HCT116 (cell line): Measurements from ENCODE around the gene RAB31. TPM values are rescaled to one million over a fixed set of nuclear protein-coding genes. Genes with fewer than 3 reads are reported as not detected.

Experiments used
- ATAC-seq: fragments of 200-7000 bp; cut with Tn5 transposase; 2 replicates; pipeline ENCODE4 v1.9.1; 2020; ENCODE audit warnings: mild to moderate bottlenecking, moderate library complexity
- BruUV-seq: library from RNA; stranded (reverse); fragments of 400-500 nt; replicated peaks from 2 replicates; lab custom pipeline; 2021; lab: Mats Ljungman, UMichigan
- CTCF ChIA-PET: fragments of 300-600 bp; sonication (Branson Sonifier 250); formaldehyde crosslinking; loops from one replicate; lab custom pipeline; 2021; ENCODE audit warnings: antibody characterized with exemption; lab: Charles Lee
- POLR2A ChIA-PET: fragments of 300-600, 350-600 bp; sonication (Branson Sonifier 250); formaldehyde crosslinking; loops from one replicate; lab custom pipeline; 2021; ENCODE audit warnings: antibody characterized with exemption; lab: Charles Lee
- RAD21 ChIA-PET, 2 experiments: fragments of 300-600 bp; sonication (Branson Sonifier 250); formaldehyde crosslinking; loops; one replicate each; lab custom pipeline; 2023; ENCODE audit warnings: low total read pairs in 2 of 2; ENCODE audit not compliant: uncharacterized antibody in 2 of 2, unreplicated experiment in 2 of 2, low non-redundant PET in 1 of 2; lab: Charles Lee
- DNase-seq: peaks from one replicate; pipeline ENCODE4 v3.0.0-alpha.2; 2010; ENCODE audit warnings: low read depth, low spot score
- H2AFZ ChIP-seq: fragments of 200-600 bp; shearing (Covaris generic), sonication (generic); 2 replicates; pipeline ENCODE4 v1.6.1; 2017; ENCODE audit warnings: low read depth, mixed run types, mixed read lengths, antibody characterized with exemption, low read length; ENCODE audit not compliant: poor library complexity, severe bottlenecking
- H3K27ac ChIP-seq: 2 replicates; pipeline ENCODE4 v1.5.1; 2012; ENCODE audit warnings: low read depth, low read length
- H3K27me3 ChIP-seq: fragments of 200-600 bp; sonication (generic); 2 replicates; pipeline ENCODE4 v1.6.1; 2016; ENCODE audit warnings: mixed run types, low read length, mixed read lengths; ENCODE audit not compliant: insufficient read depth
- H3K36me3 ChIP-seq, 2 experiments: fragments of 200-500 bp in 1 of 2; fragments of 200-600 bp in 1 of 2; sonication (Bioruptor generic) in 1 of 2; sonication (generic) in 1 of 2; 2 replicates each; pipeline versions ENCODE4 v1.5.1 to v1.6.1; 2014 to 2016; ENCODE audit warnings: low read length in 2 of 2, inconsistent platforms in 1 of 2, mixed read lengths in 1 of 2, mixed run types in 1 of 2; ENCODE audit not compliant: insufficient read depth in 2 of 2, control insufficient read depth in 1 of 2
- H3K4me1 ChIP-seq, 2 experiments: fragments of 200-600 bp in 1 of 2; sonication (generic) in 1 of 2; 2 replicates each; pipeline versions ENCODE4 v1.5.1 to v1.6.1; 2012 to 2017; ENCODE audit warnings: low read length in 2 of 2, inconsistent platforms in 1 of 2, mild to moderate bottlenecking in 1 of 2, mixed read lengths in 1 of 2, mixed run types in 1 of 2, moderate library complexity in 1 of 2; ENCODE audit not compliant: insufficient read depth in 2 of 2, control insufficient read depth in 1 of 2
- H3K4me2 ChIP-seq: fragments of 200-600 bp; sonication (generic); 2 replicates; pipeline ENCODE4 v1.6.1; 2017; ENCODE audit warnings: mixed run types, low read length, mixed read lengths
- H3K4me3 ChIP-seq, 2 experiments: fragments of 200-600 bp in 1 of 2; sonication (generic) in 1 of 2; replicated peaks in 1 of 2; 2 replicates each; pipeline ENCODE4 v1.5.1; 2011 to 2016; ENCODE audit warnings: low read length in 2 of 2, control low read depth in 1 of 2, low read depth in 1 of 2, mild to moderate bottlenecking in 1 of 2, mixed read lengths in 1 of 2, mixed run types in 1 of 2
- H3K79me2 ChIP-seq: fragments of 200-600 bp; sonication (generic); 2 replicates; pipeline ENCODE4 v1.6.1; 2017; ENCODE audit warnings: mild to moderate bottlenecking, mixed run types, low read length, moderate library complexity, mixed read lengths; ENCODE audit not compliant: insufficient read depth
- H3K9ac ChIP-seq: fragments of 200-600 bp; sonication (generic); 2 replicates; pipeline ENCODE4 v1.6.1; 2016; ENCODE audit warnings: low read length, mixed read lengths
- H3K9me2 ChIP-seq: fragments of 200-600 bp; sonication (generic), shearing (Covaris generic); 2 replicates; pipeline ENCODE4 v1.6.1; 2017; ENCODE audit warnings: mixed run types, mild to moderate bottlenecking, moderate library complexity; ENCODE audit not compliant: insufficient read depth
- H3K9me3 ChIP-seq, 2 experiments: fragments of 200-500 bp in 1 of 2; fragments of 200-600 bp in 1 of 2; sonication (Bioruptor generic) in 1 of 2; sonication (generic) in 1 of 2; 2 replicates each; pipeline ENCODE4 v1.6.1; 2014 to 2017; ENCODE audit warnings: low read length in 2 of 2, mixed read lengths in 2 of 2, inconsistent platforms in 1 of 2, low read depth in 1 of 2, mild to moderate bottlenecking in 1 of 2, mixed run types in 1 of 2, moderate library complexity in 1 of 2; ENCODE audit not compliant: control insufficient read depth in 1 of 2, insufficient read depth in 1 of 2
- H4K20me1 ChIP-seq: fragments of 200-600 bp; sonication (generic), shearing (Covaris generic); 2 replicates; pipeline ENCODE4 v1.6.1; 2017; ENCODE audit warnings: mixed run types, mild to moderate bottlenecking, moderate library complexity; ENCODE audit not compliant: insufficient read depth
- CBX3 ChIP-seq: IDR thresholded peaks from 2 replicates; pipeline ENCODE4 v1.6.1; 2012; ENCODE audit warnings: low read depth
- EGR1 ChIP-seq: IDR thresholded peaks from 2 replicates; pipeline ENCODE4 v1.6.1; 2012; ENCODE audit warnings: low read depth
- ELF1 ChIP-seq: IDR thresholded peaks from 2 replicates; pipeline ENCODE4 v1.6.1; 2012; ENCODE audit warnings: low read depth, borderline replicate concordance
- EZH2 ChIP-seq: fragments of 200-600 bp; sonication (generic); IDR thresholded peaks from 2 replicates; pipeline ENCODE4 v1.6.1; 2017; ENCODE audit warnings: antibody characterized with exemption, mixed run types
- JUND ChIP-seq: IDR thresholded peaks from 2 replicates; pipeline ENCODE4 v1.6.1; 2012
- POLR2A ChIP-seq: IDR thresholded peaks from 2 replicates; pipeline ENCODE4 v1.7.0; 2011; ENCODE audit warnings: borderline replicate concordance; ENCODE audit not compliant: insufficient read depth, insufficient read length; ENCODE audit errors: extremely low read depth
- POLR2AphosphoS5 ChIP-seq: IDR thresholded peaks from 2 replicates; pipeline ENCODE4 v1.6.1; 2011; ENCODE audit warnings: mild to moderate bottlenecking, low read depth, low read length, moderate library complexity
- RAD21 ChIP-seq: IDR thresholded peaks from 2 replicates; pipeline ENCODE4 v1.6.1; 2012; ENCODE audit warnings: low read depth, mild to moderate bottlenecking
- SIN3A ChIP-seq: IDR thresholded peaks from 2 replicates; pipeline ENCODE4 v1.6.1; 2012; ENCODE audit warnings: low read depth
- SP1 ChIP-seq: IDR thresholded peaks from 2 replicates; pipeline ENCODE4 v1.6.1; 2012; ENCODE audit warnings: low read depth
- SRF ChIP-seq: IDR thresholded peaks from 2 replicates; pipeline ENCODE4 v1.6.1; 2012; ENCODE audit warnings: low read depth
- TCF7L2 ChIP-seq: IDR thresholded peaks from 2 replicates; pipeline ENCODE4 v1.7.0; 2011; ENCODE audit warnings: borderline replicate concordance, inconsistent platforms; ENCODE audit not compliant: insufficient read depth, insufficient read length; ENCODE audit errors: extremely low read depth
- ZFX ChIP-seq: fragments of 450-650 bp; IDR thresholded peaks from 2 replicates; pipeline ENCODE4 v1.6.1; 2017
- intact Hi-C: fragments of 100-400 bp; cut with micrococcal nuclease; formaldehyde crosslinking; loops from 2 replicates; pipeline ENCODE4 v1.10.0; 2022
- total RNA-seq: library from RNA; stranded (reverse); gene quantifications from one replicate; pipeline ENCODE4 v1.2.1, GENCODE V29; 2021; ENCODE audit not compliant: unreplicated experiment
- TF ChIP-seq, protein P1 (sequence below): IDR thresholded peaks from 2 replicates; pipeline ENCODE4 v1.6.1; 2012
- TF ChIP-seq, protein P2 (sequence below): IDR thresholded peaks from 2 replicates; pipeline ENCODE4 v1.6.1; 2012; ENCODE audit warnings: low read depth
- TF ChIP-seq, protein P3 (sequence below), 3 experiments: fragments of 200-600 bp in 1 of 3; sonication (generic) in 1 of 3; IDR thresholded peaks in 2 of 3; conservative IDR thresholded peaks in 1 of 3; 2 replicates each; pipeline ENCODE4 v1.5.1; 2012 to 2017; ENCODE audit warnings: low read depth in 2 of 3, low read length in 2 of 3, antibody characterized with exemption in 1 of 3, borderline replicate concordance in 1 of 3, control low read depth in 1 of 3, mild to moderate bottlenecking in 1 of 3, mixed read lengths in 1 of 3, mixed run types in 1 of 3, moderate library complexity in 1 of 3; ENCODE audit not compliant: insufficient read depth in 1 of 3
- TF ChIP-seq, protein P4 (sequence below): IDR thresholded peaks from 2 replicates; pipeline ENCODE4 v1.6.1; 2012
- TF ChIP-seq, protein P5 (sequence below): IDR thresholded peaks from 2 replicates; pipeline ENCODE4 v1.6.1; 2011; ENCODE audit warnings: mild to moderate bottlenecking, low read length, moderate library complexity; ENCODE audit not compliant: insufficient replicate concordance; ENCODE audit errors: extremely low read depth

RAB31 gene
- total RNA-seq, 1 experiment from 2014 or later = 46.9 TPM

DNA sequence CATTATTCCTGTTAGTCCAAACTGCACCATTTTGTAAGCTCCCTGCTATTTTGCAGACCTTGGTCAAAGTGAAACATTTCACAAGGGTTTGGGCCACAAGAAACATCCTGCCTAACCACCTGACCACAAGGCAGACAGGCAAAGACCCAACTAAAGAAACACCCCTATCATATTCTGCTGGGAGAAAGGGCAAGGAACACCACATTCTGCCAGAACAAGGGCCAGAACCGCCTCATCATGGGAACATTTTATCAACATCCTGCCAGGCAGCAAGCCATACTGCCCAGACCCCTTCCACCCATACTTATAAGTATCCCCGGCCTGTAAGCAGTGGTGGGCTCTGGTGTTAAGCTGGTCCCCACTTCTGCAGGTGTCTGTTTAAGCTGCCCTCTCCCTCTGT lies 12.0 kb upstream of the RAB31 start:
- no peaks in the 10 kb centered on the region for H3K9me3 ChIP-seq
- ATAC-seq (no peak), DNase-seq (no peak)
- H3K4me1 ChIP-seq = peaks cover 2 to 8% of the 10 kb centered on the region in 2 experiments; a peak in 3 of 4 replicates
- no peak for TF ChIP-seq POLR2A
- TF ChIP-seq, protein P1, sequence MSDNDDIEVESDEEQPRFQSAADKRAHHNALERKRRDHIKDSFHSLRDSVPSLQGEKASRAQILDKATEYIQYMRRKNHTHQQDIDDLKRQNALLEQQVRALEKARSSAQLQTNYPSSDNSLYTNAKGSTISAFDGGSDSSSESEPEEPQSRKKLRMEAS = no peak
- TF ChIP-seq EZH2 = no peak
- TF ChIP-seq, protein P2, sequence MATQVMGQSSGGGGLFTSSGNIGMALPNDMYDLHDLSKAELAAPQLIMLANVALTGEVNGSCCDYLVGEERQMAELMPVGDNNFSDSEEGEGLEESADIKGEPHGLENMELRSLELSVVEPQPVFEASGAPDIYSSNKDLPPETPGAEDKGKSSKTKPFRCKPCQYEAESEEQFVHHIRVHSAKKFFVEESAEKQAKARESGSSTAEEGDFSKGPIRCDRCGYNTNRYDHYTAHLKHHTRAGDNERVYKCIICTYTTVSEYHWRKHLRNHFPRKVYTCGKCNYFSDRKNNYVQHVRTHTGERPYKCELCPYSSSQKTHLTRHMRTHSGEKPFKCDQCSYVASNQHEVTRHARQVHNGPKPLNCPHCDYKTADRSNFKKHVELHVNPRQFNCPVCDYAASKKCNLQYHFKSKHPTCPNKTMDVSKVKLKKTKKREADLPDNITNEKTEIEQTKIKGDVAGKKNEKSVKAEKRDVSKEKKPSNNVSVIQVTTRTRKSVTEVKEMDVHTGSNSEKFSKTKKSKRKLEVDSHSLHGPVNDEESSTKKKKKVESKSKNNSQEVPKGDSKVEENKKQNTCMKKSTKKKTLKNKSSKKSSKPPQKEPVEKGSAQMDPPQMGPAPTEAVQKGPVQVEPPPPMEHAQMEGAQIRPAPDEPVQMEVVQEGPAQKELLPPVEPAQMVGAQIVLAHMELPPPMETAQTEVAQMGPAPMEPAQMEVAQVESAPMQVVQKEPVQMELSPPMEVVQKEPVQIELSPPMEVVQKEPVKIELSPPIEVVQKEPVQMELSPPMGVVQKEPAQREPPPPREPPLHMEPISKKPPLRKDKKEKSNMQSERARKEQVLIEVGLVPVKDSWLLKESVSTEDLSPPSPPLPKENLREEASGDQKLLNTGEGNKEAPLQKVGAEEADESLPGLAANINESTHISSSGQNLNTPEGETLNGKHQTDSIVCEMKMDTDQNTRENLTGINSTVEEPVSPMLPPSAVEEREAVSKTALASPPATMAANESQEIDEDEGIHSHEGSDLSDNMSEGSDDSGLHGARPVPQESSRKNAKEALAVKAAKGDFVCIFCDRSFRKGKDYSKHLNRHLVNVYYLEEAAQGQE = no peak
- no peak for TF ChIP-seq SP1
- TF ChIP-seq, protein P3, sequence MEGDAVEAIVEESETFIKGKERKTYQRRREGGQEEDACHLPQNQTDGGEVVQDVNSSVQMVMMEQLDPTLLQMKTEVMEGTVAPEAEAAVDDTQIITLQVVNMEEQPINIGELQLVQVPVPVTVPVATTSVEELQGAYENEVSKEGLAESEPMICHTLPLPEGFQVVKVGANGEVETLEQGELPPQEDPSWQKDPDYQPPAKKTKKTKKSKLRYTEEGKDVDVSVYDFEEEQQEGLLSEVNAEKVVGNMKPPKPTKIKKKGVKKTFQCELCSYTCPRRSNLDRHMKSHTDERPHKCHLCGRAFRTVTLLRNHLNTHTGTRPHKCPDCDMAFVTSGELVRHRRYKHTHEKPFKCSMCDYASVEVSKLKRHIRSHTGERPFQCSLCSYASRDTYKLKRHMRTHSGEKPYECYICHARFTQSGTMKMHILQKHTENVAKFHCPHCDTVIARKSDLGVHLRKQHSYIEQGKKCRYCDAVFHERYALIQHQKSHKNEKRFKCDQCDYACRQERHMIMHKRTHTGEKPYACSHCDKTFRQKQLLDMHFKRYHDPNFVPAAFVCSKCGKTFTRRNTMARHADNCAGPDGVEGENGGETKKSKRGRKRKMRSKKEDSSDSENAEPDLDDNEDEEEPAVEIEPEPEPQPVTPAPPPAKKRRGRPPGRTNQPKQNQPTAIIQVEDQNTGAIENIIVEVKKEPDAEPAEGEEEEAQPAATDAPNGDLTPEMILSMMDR (IDR thresholded peaks at IDR 0.05 in 2 of 3, conservative IDR thresholded peaks at IDR 0.05 in 1 of 3; ENCODE audit: borderline replicate concordance in 1 of 3, insufficient read depth in 1 of 3, low read depth in 2 of 3, low read length in 2 of 3) = no peak
- no peak for TF ChIP-seq SRF
- TF ChIP-seq RAD21 = no peak
- TF ChIP-seq EGR1 = no peak
- TF ChIP-seq JUND = no peak
- no peak for TF ChIP-seq TCF7L2
- TF ChIP-seq ZFX = no peak
- TF ChIP-seq, protein P4, sequence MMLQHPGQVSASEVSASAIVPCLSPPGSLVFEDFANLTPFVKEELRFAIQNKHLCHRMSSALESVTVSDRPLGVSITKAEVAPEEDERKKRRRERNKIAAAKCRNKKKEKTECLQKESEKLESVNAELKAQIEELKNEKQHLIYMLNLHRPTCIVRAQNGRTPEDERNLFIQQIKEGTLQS = no peak
- TF ChIP-seq CBX3 = no peak
- no peak for TF ChIP-seq SIN3A
- TF ChIP-seq ELF1 = no peak
- TF ChIP-seq POLR2AphosphoS5 = no peak
- TF ChIP-seq, protein P5, sequence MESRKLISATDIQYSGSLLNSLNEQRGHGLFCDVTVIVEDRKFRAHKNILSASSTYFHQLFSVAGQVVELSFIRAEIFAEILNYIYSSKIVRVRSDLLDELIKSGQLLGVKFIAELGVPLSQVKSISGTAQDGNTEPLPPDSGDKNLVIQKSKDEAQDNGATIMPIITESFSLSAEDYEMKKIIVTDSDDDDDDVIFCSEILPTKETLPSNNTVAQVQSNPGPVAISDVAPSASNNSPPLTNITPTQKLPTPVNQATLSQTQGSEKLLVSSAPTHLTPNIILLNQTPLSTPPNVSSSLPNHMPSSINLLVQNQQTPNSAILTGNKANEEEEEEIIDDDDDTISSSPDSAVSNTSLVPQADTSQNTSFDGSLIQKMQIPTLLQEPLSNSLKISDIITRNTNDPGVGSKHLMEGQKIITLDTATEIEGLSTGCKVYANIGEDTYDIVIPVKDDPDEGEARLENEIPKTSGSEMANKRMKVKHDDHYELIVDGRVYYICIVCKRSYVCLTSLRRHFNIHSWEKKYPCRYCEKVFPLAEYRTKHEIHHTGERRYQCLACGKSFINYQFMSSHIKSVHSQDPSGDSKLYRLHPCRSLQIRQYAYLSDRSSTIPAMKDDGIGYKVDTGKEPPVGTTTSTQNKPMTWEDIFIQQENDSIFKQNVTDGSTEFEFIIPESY = no peak
- ChIA-PET RAD21 (no interaction called here), CTCF (no interaction called here), POLR2A (no interaction called here)
- H2AFZ ChIP-seq = no peak overlapping the region
- H3K4me2 ChIP-seq = no peak overlapping the region
- H3K9ac ChIP-seq = no peak overlapping the region
- H3K9me2 ChIP-seq = no peaks in the 10 kb centered on the region
- H3K4me3 ChIP-seq = no peak overlapping the region
- intact Hi-C loops = no loop called here
- H3K36me3 ChIP-seq = no peaks in the 10 kb centered on the region
- no peaks in the 10 kb centered on the region for H3K79me2 ChIP-seq
- no peak overlapping the region for H3K27ac ChIP-seq
- no peaks in the 10 kb centered on the region for H4K20me1 ChIP-seq
- H3K27me3 ChIP-seq = no peaks in the 10 kb centered on the region
- BruUV-seq = no TSS peak
